ENCODE measurements around the gene CERK. TPM values are rescaled to one million over a fixed set of nuclear protein-coding genes. Genes with fewer than 3 reads are reported as not detected.

CERK gene
- total RNA-seq, 1 experiment from 2014 or later, result 70.0 TPM

GRCh38 chr22:46703171-46703995, 34.7 kb downstream of the CERK start:
- no peak for DNase-seq (ENCODE audit: low read depth)

DNA sequence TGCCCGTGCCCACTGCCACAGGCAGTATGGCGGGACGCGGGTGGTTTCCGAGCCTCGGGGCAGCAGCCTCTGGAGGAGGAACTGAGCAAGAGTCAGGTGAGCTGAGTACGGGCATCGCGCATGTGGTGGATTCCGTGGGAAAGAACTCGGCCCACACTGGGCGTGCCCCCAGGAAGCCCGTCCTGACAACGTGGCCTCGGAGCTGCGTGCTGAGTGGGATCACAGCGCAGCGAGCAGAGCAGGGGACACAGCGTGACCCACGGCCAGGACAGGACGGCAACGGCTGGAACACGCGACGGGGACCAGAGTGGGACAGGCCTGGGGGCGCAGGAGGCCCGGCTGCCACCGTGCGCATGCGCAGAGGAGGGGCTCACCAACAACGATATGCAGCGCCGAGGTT, 36.8 kb downstream of the CERK start:
- no peak for DNase-seq (ENCODE audit: low read depth)

DNA sequence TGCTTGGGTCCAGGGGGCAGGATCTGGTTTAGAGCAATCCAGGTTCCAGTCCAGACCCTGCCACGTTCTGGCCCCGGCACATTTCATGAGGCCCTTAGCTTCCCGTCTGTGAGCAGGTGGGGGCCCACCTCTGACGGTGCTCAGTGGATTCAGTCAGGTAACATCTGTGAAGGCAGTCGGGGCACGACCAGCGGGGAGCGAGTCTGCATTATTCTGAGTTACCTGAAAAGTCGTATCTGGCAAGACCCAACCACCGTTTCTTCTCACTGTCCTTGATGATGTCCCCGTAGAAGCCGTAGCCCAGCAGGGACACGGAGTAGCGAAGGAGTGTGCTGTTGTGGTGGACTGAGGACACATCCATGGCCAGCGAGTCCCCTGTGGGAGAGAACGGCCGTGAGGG, 39.0 kb downstream of the CERK start:
- no peak for DNase-seq (ENCODE audit: low read depth)

DNA sequence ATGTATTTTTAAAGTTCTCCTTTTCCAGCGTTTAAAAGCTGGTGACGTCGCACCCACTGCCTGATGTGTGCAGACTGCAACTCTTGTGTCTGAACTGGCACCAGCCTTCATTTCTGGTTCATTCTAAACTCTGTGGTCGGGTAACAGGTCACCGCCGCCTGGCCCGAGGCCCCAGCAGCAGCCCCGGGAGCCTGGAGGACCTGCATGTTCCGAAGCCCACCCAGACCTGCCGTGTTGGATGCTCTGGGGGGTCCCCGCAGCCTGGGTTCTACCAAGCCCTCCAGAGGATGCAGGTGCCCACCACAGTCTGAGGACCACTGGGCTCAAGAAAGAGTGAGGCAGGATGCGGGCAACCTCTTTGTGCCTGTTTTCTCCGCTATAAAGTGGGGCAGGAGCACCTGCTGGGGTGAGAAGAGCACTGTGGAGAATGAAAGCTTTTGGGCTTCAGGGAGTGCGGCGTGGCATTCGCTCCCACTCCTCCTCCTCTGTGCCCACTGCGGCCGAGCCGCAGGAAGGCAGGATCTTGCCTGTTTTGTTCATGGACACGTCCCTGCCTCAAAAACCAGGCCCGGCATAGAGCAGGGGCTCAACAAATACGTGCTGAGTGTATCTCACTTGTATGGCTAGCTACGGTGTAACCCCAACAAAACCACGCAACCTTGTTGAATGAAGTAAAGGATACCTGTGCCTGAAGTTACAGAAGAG, 40.1 kb downstream of the CERK start:
- no peak for DNase-seq (ENCODE audit: low read depth)

- DNase-seq (ENCODE audit: low read depth), result no peak
These were observed 41.4 kb downstream of the CERK start for GRCh38 chr22:46696614-46697013.

GRCh38 chr22:46696229-46696518, 41.9 kb downstream of the CERK start:
- no peak for DNase-seq (ENCODE audit: low read depth)

- DNase-seq (ENCODE audit: low read depth), result no peak
These were observed 42.5 kb downstream of the CERK start for GRCh38 chr22:46695346-46696228.

GRCh38 chr22:46694416-46695170, 43.5 kb downstream of the CERK start:
- no peak for DNase-seq (ENCODE audit: low read depth)

- no peak for DNase-seq (ENCODE audit: low read depth)
These were observed 44.2 kb downstream of the CERK start for GRCh38 chr22:46693634-46694415.

DNA sequence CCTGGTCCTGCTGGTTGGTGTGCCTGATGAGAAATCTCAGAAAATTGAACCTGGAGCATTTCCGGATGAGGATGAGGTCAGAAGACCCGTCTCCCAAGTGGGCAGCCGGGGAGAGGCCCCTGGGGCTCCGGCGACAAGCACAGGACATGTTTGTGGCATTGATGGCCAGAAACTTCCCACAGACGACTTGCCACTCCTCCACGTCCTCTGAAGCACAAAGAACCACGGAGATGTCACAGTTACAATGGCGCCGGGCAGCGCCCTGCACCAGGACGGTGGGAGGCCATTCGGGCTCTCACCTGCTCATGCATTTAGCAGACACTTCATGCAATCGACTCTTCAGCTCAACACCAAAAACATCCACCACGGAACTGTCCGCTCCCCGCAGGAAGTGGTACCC, 46.5 kb downstream of the CERK start:
- DNase-seq (ENCODE audit: low read depth), result no peak

GRCh38 chr22:46690146-46690545, 47.9 kb downstream of the CERK start:
- DNase-seq (ENCODE audit: low read depth), result no peak

DNA sequence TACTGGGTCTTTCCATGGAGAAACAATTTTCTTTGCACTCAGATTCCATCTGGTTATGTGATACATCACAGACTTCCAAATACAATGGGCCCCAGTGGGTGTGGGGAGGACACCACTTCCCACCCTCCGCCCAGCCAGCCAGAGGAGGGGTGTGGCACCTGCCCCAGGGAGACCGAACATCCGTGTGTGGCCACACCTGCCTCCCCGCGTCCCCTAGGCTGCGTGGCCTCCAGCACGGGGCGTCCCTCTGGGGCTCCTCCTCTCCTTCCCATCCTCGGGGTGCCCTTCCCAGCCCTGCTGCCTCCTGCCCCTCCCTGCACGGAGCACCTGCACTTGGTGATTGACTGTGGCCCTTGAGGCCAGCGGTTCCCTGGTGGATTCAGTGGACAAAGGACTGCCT, 49.1 kb downstream of the CERK start:
- DNase-seq (ENCODE audit: low read depth), result no peak

GRCh38 chr22:46687460-46687859, 50.6 kb downstream of the CERK start:
- no peak for DNase-seq (ENCODE audit: low read depth)

DNA sequence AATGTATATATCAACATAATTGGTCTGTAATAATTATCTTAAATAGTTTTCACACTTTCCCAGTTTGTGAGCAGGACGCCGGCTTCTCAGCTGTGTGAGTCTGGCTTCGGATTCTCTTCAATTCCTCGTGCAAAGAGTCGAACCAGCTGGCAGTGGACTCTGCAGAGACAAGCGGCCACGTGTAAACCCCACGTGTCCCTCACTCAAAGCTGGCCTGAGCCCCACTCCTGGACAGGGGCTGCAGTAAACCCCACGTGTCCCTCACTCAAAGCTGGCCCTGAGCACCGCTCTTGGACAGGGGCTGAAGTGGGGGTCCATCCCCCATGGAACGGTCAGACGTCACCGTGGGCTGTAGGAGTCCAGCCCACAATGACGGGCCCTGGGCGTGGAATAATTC, 51.0 kb downstream of the CERK start:
- no peak for DNase-seq (ENCODE audit: low read depth)

DNA sequence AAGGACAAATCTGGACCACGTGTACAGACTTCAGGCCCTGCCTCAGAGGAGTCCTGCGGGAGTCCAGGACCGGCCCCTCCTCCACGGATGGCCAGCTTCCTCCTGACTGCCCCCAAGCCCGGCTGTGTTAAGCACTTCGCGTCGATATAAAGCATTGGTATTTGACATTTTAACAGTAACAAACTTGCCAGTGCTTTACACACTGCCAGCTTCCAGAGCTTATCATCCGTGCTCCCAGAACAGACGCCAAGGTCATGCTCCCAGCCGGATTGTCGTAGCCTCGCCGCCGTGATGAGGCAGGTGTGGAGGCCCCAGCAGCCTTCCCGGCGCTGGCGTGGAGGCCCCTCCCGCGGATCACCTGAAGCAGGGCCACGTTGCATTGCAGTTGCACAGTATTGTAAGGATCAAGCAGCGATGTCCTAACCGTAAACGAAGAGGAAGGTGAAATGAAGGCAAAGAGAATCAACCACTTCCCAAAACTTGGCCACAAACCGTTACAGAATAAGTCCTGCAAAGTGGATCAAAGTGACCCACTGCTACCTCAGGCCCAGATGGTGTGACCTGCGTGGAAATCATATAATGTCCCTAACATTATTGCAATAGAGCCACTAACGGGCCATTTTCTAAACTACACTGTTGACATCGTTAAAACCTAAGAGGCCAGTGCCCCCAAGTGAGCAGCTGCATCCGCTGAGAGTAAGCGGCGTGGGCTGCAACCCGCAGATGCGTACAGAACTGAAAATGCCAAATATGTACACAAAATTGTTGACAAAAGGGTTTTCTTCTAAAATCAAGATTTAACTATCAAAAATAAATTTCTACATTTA, 51.6 kb downstream of the CERK start:
- DNase-seq (ENCODE audit: low read depth), result no peak

- DNase-seq (ENCODE audit: low read depth), result no peak
These were observed 53.3 kb downstream of the CERK start for GRCh38 chr22:46684706-46685105.

DNA sequence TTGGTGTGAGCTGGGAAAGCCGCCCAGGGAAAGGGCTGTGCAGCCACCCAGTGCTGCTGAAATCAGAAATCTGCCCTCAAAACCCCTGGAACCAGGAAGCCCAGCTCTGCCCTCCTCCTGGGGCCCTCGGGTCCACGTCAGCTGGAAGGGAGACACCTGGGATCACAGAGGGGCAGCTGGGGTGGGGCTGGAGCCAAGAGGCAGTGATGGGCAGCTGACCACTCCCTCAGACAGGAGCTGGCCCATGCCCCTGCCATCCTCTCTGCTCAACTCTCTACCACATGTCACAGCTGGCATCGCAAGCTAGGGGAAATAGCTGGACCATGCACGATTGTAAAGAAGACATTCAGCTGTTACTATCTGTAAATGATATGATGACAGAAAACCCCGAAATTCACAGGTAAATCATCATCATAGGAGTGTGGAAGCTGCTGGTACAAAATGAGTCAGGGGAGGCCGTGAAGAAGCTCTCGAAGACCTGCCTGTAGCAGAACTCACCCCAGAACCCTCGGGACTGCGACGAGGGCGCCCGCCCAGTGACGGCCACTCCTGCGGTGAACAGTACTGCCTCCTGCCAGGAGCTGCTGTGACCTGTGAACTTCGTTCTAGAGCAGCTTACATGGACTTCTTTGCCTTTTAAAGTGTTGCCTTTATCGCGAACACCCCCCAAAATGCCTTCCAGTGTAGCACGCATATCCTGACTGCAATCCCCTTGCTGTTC, 55.9 kb downstream of the CERK start:
- peak; percentile 10 for DNase-seq (ENCODE audit: low read depth)

DNA sequence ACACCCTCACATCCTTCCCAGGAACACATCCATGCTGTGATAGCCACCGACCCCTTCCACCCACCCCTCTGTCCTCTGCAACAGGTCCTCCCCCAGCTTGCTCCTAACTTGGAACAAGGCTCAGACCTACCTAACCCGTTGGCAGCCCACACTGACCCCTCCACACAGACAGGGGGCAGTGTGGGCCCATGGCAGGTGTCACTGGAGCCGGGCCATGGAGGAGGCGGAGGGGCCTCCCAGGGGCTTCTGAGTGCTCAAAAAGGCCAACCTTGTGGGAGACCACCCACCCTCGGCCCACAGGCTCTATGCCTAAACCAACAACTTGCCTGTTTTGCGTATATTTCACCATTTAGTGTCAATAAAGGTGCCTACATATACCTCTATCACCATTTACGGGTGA, 57.0 kb downstream of the CERK start:
- no peak for DNase-seq (ENCODE audit: low read depth)

DNA sequence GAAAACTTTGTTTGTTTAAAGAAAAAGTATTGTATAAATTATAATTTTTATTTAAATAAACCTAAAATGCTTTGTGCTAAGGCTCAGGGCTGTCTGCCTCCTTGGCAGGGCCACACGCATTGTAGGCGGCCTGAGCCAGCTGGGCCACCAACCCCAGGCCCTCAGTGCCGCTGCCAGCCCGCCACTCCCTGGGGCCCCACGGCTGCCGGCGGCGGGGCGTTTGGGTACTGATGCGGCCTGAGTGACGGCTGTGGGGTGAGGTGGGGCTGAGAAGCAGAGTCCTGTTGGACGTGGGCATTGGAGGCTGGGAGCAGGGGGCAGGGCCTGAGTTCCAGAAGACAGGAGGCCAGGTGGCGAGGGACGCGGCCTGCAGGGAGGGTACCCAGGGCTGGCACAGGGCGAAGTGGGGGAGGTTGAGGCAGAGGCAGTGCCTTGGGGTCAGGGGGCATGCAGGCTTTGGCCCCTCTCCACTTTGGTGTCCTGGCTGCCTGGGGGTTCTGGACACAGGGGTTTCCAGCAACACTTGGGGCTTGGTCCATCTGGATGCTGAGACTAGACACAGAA, 58.3 kb downstream of the CERK start:
- DNase-seq (ENCODE audit: low read depth), result no peak

Measured in LHCN-M2 (cell line).